Measurements from ENCODE around the gene WNT1.
A peak's percentile ranks its signal among the peaks of the same experiment; 100 is the strongest.

Gene WNT1

DNA sequence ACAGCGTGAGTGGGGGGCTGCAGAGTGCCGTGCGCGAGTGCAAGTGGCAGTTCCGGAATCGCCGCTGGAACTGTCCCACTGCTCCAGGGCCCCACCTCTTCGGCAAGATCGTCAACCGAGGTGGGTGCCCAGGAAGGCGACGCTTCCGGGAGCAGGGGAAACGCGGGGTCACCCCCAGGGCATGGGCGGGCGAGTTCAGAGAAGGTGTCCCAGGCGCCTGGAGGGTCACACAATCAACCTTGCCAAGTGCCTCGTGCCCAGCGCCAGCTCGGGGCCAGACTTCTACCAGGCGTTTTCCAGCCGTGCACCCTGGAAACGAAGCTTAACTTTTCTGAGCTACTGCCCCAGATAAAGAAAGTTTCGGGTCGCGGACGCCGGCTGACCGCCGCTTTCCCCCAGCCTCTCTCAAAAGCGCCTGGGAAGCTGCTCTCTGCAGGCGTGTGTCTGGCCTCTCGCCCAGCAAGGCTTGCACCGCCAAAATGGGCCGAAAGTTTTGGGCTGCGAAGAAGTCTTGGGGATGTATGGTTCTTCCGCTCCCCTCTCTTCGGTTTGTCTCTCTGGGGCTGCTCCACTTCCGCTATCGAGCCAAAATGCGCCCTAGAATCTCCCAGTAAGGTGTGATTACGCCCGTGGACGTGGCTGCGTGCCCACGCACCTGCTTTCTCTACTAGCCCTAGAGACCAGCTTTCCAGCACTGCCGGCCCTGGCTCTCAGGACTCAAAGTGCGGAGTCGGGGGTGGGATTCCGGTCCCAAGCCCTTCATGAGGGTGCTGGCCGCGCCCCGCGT lies 1.7 kb downstream of the WNT1 start:
- TF ChIP-seq JUND (IDR thresholded peaks at IDR 0.05; ENCODE audit: low read depth), result no peak
- DNase-seq (ENCODE audit: low read depth in 1 of 2, low spot score in 1 of 2), result no peak
- in situ Hi-C loops (cut with HindIII; ENCODE audit: low pct_unique_long_range_greater_than_20kb, low sequenced_read_pairs), result no loop called here

DNA sequence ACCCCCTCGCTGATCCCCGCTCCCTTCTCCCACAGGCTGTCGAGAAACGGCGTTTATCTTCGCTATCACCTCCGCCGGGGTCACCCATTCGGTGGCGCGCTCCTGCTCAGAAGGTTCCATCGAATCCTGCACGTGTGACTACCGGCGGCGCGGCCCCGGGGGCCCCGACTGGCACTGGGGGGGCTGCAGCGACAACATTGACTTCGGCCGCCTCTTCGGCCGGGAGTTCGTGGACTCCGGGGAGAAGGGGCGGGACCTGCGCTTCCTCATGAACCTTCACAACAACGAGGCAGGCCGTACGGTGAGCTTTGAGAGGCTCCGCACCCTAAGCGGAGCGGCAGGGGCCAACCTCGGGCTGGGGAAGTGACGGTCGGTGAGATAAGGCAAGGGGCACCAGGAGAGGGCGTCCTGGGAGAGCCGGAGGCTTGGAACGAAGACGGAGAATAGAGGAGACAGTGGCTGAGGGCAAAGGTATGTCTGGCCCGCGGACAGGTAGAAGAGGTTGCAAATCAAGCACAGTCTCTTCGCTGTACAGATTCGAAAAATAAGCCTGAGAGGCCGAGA lies 2.3 kb downstream of the WNT1 start:
- in situ Hi-C loops (cut with HindIII; ENCODE audit: low pct_unique_long_range_greater_than_20kb, low sequenced_read_pairs), result no loop called here
- no peak for TF ChIP-seq JUND (IDR thresholded peaks at IDR 0.05; ENCODE audit: low read depth)
- no peak for DNase-seq (ENCODE audit: low read depth in 1 of 2, low spot score in 1 of 2)

DNA sequence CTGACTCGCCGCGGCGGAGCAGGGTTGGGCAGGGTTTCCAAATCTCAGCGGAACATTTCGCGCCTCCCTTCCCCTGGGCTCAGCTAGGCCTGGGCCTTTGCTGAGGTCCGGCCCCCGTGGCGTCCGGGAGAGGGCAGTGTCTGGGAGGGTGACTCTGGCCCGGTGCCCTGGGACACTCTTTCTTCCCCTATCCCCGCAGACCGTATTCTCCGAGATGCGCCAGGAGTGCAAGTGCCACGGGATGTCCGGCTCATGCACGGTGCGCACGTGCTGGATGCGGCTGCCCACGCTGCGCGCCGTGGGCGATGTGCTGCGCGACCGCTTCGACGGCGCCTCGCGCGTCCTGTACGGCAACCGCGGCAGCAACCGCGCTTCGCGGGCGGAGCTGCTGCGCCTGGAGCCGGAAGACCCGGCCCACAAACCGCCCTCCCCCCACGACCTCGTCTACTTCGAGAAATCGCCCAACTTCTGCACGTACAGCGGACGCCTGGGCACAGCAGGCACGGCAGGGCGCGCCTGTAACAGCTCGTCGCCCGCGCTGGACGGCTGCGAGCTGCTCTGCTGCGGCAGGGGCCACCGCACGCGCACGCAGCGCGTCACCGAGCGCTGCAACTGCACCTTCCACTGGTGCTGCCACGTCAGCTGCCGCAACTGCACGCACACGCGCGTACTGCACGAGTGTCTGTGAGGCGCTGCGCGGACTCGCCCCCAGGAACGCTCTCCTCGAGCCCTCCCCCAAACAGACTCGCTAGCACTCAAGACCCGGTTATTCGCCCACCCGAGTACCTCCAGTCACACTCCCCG lies 3.0 kb downstream of the WNT1 start:
- TF ChIP-seq JUND (IDR thresholded peaks at IDR 0.05; ENCODE audit: low read depth), result no peak
- no peak for DNase-seq (ENCODE audit: low read depth in 1 of 2, low spot score in 1 of 2)
- in situ Hi-C loops (cut with HindIII; ENCODE audit: low pct_unique_long_range_greater_than_20kb, low sequenced_read_pairs), result no loop called here

DNA sequence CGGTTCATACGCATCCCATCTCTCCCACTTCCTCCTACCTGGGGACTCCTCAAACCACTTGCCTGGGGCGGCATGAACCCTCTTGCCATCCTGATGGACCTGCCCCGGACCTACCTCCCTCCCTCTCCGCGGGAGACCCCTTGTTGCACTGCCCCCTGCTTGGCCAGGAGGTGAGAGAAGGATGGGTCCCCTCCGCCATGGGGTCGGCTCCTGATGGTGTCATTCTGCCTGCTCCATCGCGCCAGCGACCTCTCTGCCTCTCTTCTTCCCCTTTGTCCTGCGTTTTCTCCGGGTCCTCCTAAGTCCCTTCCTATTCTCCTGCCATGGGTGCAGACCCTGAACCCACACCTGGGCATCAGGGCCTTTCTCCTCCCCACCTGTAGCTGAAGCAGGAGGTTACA lies 3.6 kb downstream of the WNT1 start:
- in situ Hi-C loops (cut with HindIII; ENCODE audit: low pct_unique_long_range_greater_than_20kb, low sequenced_read_pairs), result no loop called here
- no peak for TF ChIP-seq JUND (IDR thresholded peaks at IDR 0.05; ENCODE audit: low read depth)
- DNase-seq (ENCODE audit: low read depth in 1 of 2, low spot score in 1 of 2), result no peak

DNA sequence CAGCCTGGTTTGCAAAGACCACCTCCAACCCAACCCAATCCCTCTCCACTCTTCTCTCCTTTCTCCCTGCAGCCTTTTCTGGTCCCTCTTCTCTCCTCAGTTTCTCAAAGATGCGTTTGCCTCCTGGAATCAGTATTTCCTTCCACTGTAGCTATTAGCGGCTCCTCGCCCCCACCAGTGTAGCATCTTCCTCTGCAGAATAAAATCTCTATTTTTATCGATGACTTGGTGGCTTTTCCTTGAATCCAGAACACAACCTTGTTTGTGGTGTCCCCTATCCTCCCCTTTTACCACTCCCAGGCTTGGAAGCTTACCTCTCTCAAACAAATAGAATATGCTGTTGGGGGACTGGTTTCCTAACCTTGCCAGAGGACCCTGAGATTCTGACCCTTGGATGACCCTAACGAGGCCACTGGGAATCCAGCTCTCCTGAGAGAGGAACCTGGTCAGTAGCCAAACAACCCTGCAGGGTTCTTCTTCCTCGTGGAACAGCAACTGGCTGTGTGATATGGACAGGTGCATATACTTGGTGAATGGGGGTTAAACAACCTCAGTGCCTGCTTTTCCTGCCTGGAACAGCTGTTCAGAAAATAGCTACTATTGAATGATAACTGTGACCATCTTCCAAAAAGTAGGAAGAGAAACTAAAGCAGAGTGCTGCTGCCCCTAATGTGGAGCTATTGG lies 4.4 kb downstream of the WNT1 start:
- no peak for DNase-seq (ENCODE audit: low read depth in 1 of 2, low spot score in 1 of 2)
- in situ Hi-C loops (cut with HindIII; ENCODE audit: low pct_unique_long_range_greater_than_20kb, low sequenced_read_pairs), result no loop called here
- no peak for TF ChIP-seq JUND (IDR thresholded peaks at IDR 0.05; ENCODE audit: low read depth)

DNA sequence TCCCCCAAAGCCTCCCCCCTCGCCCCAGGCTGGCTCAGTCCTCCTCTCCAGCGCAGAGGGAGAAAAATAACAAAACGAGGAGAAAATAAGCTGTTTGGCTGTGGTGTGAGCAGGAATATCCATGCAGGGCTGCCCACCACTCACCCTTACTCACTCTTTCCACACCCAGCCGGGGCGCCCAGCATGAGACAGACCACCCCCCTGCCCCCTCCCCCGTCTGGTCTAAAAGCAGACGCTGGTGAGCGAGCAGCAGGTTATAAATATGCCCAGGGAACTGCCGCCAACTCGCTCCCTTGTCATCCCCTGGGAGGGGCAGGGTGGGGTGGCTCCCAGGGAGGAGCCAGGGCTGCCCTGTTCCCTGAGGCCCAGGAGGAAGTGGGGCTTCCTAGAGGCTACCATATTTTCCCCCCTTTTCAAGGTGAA lies 7.4 kb downstream of the WNT1 start:
- in situ Hi-C loops (cut with HindIII; ENCODE audit: low pct_unique_long_range_greater_than_20kb, low sequenced_read_pairs), result no loop called here
- no peak for TF ChIP-seq JUND (IDR thresholded peaks at IDR 0.05; ENCODE audit: low read depth)
- no peak for DNase-seq (ENCODE audit: low read depth in 1 of 2, low spot score in 1 of 2)

DNA sequence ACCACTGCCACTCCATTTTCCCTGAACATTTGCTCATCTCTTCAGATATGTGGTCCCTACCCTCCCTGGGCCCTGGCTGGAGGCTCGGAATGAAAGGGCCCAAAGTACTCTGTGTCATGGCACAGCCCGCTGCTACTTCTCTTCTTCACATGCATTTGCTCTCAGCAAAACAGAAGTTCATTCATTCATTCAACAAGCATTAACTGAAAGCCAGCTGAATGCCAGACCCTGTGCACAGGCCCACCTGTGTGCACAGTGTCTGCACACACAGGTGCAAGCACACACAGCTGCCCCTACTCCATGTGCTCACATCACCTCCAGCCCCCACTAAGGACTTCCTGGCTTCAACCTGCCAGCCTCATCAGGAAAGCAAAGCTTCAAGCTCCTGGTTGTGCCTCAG lies 7.8 kb downstream of the WNT1 start:
- in situ Hi-C loops (cut with HindIII; ENCODE audit: low pct_unique_long_range_greater_than_20kb, low sequenced_read_pairs), result no loop called here
- DNase-seq (ENCODE audit: low read depth in 1 of 2, low spot score in 1 of 2), result no peak
- no peak for TF ChIP-seq JUND (IDR thresholded peaks at IDR 0.05; ENCODE audit: low read depth)

DNA sequence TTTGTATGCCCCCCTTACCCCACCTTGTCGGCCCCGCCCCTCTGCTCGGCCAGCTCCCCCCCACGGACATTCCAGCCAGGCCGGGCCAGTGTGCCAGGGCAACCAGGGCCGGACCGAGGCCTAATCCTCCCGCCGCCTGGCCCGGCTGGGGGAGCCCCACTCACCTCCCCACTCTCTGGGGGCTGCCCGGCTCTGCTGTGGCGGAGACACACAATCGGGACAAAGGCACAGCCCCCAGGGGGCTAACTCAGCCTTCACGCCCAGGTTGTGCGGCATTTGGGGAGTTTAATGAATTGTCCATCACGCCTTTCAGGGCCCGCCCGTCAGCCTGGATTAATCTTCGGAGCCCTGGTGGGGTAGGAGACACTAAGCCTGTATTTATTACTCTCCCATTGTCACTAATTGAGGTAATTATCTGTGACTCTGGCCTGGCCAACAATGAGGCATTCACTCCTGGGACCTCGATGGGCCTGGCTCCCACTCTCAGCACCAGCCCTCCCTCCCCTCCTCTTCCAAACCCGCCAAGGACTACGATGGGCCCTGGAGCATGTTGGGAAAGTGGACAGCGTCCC lies 8.7 kb downstream of the WNT1 start:
- in situ Hi-C loops (cut with HindIII; ENCODE audit: low pct_unique_long_range_greater_than_20kb, low sequenced_read_pairs), result no loop called here
- no peak for DNase-seq (ENCODE audit: low read depth in 1 of 2, low spot score in 1 of 2)

DNA sequence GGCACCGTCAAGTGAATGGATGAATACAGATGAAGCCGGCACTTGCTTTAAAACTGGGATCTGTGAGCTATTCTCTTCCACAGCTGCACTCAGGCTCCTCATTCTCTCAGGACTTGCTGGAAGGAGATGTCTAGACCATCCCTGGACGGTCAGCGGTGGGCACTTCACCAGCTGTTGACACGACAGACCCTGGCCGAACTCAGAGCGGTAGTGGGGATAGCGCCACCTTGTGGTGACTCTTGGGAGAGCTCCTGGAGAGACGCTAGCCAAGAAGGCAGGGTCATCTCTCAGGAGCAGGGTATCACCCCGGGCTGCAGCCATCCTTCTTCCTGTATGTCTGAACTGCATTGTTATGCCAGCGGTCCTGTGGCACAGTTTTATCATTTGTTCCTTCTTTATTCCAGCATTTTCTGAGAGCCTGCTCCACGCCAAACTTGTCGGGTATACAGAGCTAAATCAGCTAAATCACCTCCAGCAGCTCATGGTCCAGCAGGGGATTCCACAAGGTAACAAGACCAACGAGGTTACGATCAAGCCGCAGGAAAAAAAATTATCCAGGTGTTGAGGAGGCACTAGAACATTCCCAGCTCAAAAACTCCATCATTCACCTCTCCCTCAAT lies 10.0 kb downstream of the WNT1 start:
- TF ChIP-seq JUND (IDR thresholded peaks at IDR 0.05; ENCODE audit: low read depth), result no peak
- in situ Hi-C loops (cut with HindIII; ENCODE audit: low pct_unique_long_range_greater_than_20kb, low sequenced_read_pairs), result no loop called here
- peak; percentile 62 to 81 for DNase-seq (ENCODE audit: low read depth in 1 of 2, low spot score in 1 of 2)

More for the DNA sequence above, 8.7 kb downstream of the WNT1 start:
- TF ChIP-seq JUND (IDR thresholded peaks at IDR 0.05; ENCODE audit: low read depth), result no peak

DNA sequence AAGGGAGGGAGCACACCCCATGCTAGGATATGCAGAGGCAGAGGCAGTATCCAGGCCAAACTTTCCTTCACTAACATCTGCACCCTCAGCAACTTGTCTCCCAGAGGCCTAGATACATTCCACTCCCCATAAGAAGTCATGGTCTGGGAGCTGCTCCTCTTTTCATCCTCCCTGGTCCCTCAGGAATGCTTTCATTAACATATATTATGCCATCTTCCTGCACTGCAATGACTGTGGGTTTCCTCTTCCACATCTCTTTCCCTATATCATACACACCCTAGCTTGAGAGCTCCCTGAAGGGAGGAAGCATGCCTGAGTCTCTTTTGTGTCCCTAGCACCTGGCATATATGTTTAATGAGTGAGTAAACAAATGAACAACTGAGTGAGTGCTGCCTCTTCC lies 12.4 kb downstream of the WNT1 start:
- no peak for TF ChIP-seq JUND (IDR thresholded peaks at IDR 0.05; ENCODE audit: low read depth)
- no peak for DNase-seq (ENCODE audit: low read depth in 1 of 2, low spot score in 1 of 2)
- in situ Hi-C loops (cut with HindIII; ENCODE audit: low pct_unique_long_range_greater_than_20kb, low sequenced_read_pairs), result no loop called here

DNA sequence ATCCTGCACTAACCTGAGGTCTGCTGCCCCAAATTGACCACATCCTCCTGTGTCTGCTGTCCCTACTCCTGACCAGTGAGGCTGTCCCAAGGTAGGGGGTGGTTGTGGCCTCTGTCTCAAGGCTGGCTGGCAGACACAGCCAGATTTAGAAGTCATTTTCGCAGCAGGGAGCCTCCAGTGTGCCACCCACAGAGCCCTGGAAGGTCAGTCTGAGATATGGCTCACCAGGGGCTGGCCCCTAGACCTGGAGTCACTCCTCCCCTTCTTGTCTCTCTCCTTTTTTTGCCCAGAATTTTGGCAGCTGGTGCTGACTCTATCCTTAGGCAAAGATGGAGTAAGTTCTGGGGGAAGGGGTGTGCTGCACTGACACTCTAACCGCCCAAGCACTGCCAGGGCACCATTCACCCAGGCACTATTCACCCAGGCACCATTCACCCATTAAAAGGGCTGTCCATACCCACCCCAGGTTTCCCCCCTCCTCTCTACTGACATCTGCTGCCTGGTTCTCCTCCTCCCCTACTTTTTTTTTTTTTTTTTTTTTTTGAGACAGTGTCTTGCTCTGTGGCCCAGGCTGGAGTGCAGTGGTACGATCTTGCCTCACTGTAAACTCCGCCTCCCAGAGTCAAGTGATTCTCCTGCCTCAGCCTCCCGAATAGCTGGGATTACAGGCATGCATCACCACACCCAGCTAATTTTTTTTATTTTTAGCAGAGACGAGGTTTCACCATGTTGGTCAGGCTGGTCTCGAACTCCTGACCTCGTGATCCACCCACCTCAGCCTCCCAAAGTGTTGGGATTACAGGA lies 13.3 kb downstream of the WNT1 start:
- in situ Hi-C loops (cut with HindIII; ENCODE audit: low pct_unique_long_range_greater_than_20kb, low sequenced_read_pairs), result no loop called here
- TF ChIP-seq JUND (IDR thresholded peaks at IDR 0.05; ENCODE audit: low read depth), result no peak
- no peak for DNase-seq (ENCODE audit: low read depth in 1 of 2, low spot score in 1 of 2)
